T-helper 1 cell treated with Interleukin-12 subunit alpha and Interleukin-12 subunit beta and Interleukin-4 antibody, amounts not matched to agents 30 ng/mL and 1 ng/mL, for 36 hours (primary cell): Measurements from ENCODE around the gene UBR1. TPM values are rescaled to one million over a fixed set of nuclear protein-coding genes. Genes with fewer than 3 reads are reported as not detected.
"Not testable (repeated sequence)": the region's sequence is repeated elsewhere in the genome, so short reads cannot be mapped to it uniquely, and the experiment has no call there.

Source experiments
- intact Hi-C: fragments of 100-400 bp; cut with micrococcal nuclease; formaldehyde crosslinking; loops from one replicate; pipeline ENCODE4 v1.15.1; 2024
- total RNA-seq: library from RNA; stranded (reverse); gene quantifications from 2 replicates; pipeline ENCODE4 v1.2.3, GENCODE V29; 2022

UBR1 gene
- 41.2 and 48.5 TPM in 2 replicates for total RNA-seq

DNA sequence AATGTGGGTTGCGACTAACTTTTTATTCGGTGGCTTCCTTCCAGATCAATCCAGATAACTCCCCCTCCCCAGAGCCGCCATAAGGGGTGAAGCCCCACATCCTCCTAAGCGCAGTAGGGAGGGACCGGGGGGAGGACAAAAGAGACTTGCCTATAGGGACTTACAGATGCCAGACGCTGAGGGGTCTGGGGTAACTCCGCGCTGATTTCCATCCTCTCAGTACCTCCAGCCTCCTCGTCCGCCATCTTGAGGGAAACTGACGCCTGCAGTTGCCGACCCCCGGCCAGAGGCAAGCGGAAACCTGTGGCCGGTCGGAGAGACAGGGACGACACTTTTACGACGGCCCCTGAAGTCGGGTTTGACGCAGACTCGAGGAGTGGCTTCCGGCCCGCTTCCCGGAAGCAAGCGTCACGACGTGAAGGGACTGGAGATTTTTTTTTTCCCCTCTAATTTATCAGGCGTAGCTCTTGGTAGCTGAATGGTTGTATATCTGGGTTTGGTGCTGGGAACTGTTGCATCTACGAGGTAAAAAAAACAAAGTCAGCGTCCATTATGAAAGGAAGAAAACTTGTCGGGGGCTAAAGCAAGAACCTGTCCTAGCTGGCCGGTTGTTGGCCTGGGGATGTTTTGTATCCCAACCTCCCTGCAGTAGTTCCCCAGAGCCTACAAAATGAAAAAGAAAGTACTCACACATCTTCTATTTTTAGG lies at the start of gene UBR1:
TSS of gene UBR1 (minus strand) at position 261 of the 708 bp plus-strand sequence. CDS start at position 245, 16 bp downstream.
- intact Hi-C loops = loop anchor here (1.0 to 10.0 kb wide), 10 partner anchors 17 to 899 kb away; partner anchors contain the start of genes CCNDBP1, GANC, LCMT2 and SNAP23

DNA sequence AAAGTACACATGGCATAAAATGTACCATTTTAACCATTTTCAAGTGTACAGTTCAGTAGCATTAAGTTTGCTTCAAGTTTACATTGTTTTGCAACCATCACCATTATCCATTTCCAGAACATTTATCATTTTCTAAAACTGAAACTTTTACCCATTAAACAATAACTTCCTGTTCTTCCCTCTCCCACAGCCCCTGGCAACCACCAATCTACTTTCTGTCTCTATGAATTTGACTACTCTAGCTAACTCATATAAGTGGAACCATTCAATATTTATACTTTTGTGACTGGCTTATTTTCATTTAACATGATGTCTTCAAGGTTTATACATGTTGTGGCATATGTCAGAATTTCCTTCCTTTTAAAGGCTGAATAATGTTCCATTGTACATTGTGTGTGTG lies 47.4 kb upstream of the UBR1 start:
- intact Hi-C loops = loop anchor here (5.0 kb wide), 1 partner anchor 46 kb away; the partner anchor contains the start of gene UBR1

DNA sequence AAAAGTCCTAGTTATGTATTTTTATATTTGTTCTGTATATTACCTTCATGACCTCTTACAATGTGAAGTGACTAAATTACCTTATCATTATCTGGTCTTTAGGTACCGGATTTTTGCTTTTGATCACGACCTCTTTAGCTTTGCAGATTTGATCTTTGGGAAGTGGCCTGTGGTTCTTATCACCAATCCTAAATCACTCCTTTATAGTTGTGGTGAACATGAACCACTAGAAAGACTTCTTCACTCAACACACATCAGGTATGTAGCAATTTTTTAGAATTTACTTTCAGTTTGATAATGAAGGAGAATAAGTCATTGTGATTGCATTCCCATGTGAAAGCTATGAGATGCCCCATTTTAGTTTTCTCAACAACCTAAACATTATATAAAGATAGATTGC lies 45.9 kb upstream of the UBR1 start:
- intact Hi-C loops = loop anchor here (1.0 to 5.0 kb wide), 4 partner anchors 17 to 44 kb away; partner anchors contain the start of genes CCNDBP1 and UBR1

DNA sequence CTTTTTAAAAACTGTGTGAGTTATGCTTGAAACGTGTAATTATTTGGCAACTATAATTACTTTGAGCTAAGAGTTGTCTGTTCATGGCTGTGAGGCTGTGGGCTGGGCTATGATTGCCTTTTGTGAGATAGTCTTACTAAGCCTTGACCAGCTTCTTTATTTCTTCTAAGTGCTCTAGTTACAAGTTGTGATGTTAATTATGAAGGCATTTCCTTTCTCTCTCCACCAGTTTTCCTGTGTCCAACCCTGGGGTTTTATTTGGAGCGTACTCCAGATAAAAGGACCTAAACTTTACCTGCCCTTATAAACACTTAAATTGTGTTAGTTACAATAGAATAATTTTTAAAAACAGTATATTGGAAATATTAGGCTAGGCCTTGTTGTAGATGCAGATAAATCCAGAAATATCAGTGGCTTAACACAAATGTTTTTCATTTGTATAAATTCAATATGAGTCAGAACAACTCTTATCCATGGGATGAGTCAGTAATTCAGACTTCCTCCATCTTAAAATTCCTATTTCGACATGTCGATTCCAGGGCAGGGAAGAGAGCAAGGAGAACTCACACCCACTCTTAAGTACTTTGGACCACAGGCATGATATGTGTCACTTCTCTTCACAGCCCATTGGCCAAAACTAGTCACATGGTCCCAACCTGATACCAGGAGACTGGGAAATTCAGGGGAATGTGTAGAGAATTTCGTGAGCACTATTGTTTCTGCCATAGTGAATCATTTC lies 44.5 kb upstream of the UBR1 start:
- intact Hi-C loops = loop anchor here (2.0 to 5.0 kb wide), 2 partner anchors 34 to 43 kb away; partner anchors contain the start of genes CCNDBP1 and UBR1

DNA sequence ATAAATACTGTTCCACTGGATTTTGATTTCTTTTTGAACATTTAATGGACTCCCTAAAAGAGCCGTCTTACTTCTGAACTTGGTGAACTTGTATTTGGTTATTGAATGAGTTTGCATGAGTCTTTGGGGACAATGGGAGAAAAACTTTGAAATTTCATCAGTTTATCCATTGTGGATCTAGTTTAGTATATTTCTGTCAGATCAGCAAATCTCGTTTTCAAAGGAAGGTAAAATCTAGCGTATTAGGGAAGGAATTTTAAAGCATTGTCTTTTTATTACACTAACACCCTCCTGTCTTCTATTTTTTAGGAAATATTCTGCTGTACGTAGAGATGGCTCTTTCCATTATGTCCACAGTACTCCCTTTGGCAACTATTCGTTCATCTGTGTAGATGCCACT lies 40.3 kb upstream of the UBR1 start:
- intact Hi-C loops = no loop called here

DNA sequence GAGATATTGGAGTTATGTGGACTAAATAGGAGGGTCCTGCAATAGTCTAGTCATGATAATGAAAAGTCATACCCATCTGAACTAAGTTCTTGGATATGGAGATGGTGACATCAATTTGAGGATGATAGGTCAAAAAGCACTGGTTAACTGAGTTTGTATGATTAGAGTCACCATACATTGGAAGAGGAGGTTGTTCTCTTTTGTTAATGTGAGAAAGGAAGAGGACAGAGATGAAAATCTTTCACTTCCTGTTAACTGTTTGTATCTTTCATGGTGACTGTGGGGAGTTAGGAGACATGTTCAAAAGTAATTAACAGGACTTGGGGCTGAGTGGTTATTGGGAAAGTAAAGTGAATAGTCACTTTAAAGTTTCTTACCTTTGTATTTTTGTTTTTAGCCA lies 38.7 kb upstream of the UBR1 start:
- intact Hi-C loops = loop anchor here (1.0 kb wide), 1 partner anchor 11 kb away; the partner anchor contains the start of gene TMEM62

DNA sequence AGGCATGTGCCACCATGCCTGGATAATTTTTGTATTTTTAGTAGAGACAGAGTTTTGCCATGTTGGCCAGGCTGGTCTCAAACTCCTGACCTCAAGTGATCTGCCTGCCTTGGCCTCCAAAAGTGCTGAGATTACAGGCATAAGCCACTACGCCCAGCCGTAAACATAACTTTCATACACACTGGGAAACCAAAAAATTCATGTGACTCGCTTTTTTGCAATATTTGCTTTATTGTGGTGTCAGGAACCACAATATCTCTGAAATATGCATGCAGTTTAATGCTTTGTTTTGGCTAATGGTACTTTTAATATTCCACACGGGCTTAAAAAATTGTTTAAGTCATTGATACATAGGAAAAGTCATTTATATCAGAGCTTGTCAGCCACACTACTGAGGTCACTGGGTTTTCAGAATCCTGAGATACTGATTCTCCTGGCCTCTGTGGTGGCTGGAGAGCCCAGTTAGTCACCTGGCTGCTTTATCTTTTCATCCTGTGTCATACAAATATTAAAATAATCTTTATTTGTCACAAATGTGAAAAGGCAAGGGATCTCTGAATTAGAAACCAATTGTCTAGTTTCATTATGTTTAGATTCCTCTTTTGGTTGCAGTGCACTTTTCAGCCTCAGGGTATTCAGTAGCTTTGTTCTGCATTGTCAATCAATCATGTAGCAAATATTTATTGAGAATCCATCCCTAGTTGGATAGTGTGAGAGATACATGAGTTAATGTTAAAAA lies 37.5 kb upstream of the UBR1 start:
- intact Hi-C loops = no loop called here

DNA sequence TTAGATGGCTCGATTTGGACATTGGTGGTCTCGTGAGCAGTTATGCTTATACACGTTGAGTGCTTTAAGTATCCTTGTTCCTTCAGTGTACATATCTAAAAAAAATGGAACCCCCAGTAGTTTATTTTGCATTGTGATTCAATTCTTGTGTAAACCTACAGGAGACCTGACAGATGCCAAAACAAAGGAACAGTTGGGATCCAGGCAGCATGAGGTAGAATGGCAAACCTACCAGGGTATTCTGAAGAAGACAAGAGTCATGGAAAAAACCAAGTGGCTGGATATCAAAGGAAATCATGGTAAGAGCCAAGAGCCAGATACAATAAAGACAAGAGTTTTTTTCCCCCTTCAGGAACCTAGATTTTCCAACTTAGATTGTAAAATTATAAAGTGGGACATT lies 29.5 kb upstream of the UBR1 start:
- intact Hi-C loops = no loop called here

GRCh38 chr15:43134157-43134635 lies 28.4 kb upstream of the UBR1 start:
- intact Hi-C loops = loop anchor here (1.0 kb wide), 1 partner anchor 17 kb away; no protein-coding TSS in a partner anchor

DNA sequence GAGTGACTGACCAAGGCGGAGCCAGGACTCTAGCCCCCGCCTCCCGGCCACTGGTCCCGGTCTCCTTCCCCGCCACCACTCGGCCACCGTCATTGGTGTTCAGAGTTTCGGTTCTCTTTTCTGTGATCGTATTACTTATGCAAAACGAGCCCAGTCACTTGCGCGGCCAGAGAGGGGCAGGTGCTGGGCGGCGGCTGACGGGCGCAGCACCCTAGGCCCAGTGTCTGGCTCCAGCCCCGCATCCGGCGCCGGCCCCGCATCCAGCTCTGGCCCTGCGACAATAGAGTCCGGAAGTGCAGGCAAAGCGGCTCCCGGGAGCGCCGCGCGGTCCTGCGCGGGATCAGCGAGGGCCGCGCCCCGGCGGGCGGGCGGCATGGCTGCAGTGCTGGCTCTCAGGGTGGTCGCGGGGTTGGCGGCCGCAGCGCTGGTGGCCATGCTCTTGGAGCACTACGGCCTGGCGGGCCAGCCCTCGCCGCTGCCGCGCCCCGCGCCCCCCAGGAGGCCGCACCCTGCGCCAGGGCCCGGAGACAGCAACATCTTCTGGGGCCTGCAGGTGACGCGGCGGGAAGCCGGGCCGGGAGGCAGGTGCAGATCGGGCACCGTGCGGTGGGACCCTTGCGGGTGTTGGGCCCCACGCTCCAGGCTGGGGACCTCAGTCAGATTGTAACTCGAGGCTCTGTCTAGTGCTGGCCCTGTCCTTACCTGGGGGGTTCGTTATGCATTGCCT lies 27.8 kb upstream of the UBR1 start, which contains the start of gene TMEM62:
TSS of gene TMEM62 (plus strand) at position 157 of the 727 bp plus-strand sequence. CDS start at position 374, 217 bp downstream.
- intact Hi-C loops = loop anchor here (1.0 kb wide), 5 partner anchors 10 to 52 kb away; partner anchors contain the start of genes CCNDBP1 and UBR1

DNA sequence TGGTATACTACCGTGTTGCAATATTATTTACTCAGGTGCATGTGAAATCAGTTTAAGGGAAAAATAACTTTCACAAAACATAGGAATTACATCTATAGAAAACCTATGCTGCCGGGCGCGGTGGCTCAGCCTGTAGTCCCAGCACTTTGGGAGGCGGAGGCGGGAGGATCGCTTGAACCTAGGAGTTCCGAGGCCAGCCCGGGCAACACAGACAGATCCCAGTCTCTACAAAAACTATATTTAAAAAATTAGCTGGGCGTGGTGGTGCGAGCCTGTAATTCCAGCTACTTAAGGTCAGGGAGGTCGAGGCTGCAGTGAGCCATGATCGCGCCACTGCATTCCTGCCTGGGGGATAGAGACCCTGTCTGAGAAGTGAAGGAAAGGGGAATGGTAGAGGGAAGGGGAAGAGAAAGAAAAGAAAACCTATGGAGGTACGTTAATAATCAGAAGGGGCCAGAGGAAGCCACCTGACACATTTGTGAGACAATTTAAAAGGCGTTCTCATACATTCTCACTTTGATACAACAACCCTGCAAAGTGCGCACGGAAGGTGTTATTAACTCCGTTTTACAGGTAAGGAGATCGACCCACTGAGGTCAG lies 27.1 kb upstream of the UBR1 start:
- intact Hi-C loops = loop anchor here (1.0 kb wide), 4 partner anchors 10 to 52 kb away; partner anchors contain the start of genes CCNDBP1 and UBR1

GRCh38 chr15:43128980-43129335 lies 23.1 kb upstream of the UBR1 start:
- intact Hi-C loops = no loop called here

DNA sequence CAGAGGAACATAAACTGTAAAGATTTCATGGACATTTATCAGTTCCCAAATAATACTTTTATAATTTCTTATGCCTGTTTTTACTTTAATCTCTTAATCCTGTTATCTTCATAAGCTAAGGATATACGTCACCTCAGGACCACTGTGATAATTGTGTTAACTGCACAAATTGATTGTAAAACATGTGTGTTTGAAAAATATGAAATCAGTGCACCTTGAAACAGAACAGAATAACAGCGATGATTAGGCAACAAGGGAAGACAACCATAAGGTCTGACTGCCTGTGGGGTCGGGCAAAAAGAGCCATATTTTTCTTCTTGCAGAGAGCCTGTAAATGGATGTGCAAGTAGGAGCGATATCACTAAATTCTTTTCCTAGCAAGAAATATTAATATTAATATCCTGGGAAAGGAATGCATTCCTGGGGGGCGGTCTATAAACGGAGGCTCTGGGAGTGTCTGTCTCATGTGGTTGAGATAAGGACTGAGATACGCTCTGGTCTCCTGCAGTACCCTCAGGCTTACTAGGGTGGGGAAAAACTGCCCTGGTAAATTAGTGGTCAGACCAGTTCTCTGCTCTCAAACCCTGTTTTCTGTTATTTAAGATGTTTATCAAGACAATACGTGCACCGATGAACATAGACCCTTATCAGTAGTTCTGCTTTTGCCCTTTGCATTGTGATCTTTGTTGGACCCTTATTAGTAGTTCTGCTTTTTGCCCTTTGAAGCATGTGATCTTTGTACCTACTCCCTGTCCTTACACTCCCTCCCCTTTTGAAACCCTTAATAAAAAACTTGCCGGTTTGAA lies 22.5 kb upstream of the UBR1 start:
- intact Hi-C loops = not testable (repeated sequence)

GRCh38 chr15:43127752-43128151 lies 21.9 kb upstream of the UBR1 start:
- intact Hi-C loops = no loop called here

GRCh38 chr15:43126356-43126755 lies 20.5 kb upstream of the UBR1 start:
- intact Hi-C loops = no loop called here

GRCh38 chr15:43125100-43125661 lies 19.3 kb upstream of the UBR1 start:
- intact Hi-C loops = no loop called here

GRCh38 chr15:43121863-43122262 lies 16.0 kb upstream of the UBR1 start:
- intact Hi-C loops = no loop called here

DNA sequence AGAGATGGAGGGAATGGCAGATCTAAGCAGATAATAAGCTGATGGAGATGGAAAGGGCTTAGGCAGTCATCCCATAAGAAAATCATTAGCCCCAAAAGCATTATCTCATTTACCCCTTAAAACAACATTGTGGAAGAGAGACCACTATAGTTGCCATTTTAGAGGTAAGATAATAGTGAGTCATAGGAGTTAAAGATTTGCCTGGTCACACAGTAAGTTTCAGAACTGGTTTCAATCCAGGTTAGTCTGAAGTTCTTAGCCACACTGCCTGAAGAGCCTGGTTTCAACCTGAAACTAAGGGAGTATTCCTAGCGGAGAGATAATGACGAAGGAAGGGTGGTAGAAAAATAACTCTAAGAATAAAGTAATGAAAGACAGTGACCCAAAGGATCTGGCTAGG lies 13.0 kb upstream of the UBR1 start:
- intact Hi-C loops = no loop called here

DNA sequence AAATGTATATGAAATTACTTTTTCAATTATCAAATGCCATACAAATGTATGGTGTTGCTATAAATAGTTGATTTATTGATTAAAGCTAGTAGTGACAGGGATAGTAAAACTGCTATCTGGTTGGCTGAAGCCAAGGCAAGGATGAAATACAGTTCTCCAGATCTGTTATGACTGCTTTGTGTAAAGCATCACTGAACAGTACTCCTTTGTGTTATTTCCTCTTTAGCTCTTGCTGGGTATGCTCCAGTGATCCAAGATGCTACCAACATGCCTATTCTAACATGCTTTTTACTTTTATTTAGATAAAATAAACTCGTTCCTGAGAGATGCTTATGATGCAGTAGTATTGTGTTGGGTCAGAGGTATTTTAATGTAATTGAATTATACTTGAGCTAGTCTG lies 12.4 kb upstream of the UBR1 start:
- intact Hi-C loops = no loop called here
